Activated B cell treated with CpG ODN at 0.5 μM for 24 hours (primary cell): ENCODE data around the gene CHI3L1. TPM values are rescaled to one million over a fixed set of nuclear protein-coding genes. Genes with fewer than 3 reads are reported as not detected.

ENCODE experiments used
- ATAC-seq: fragments of 200-7000 bp; cut with Tn5 transposase; one replicate; pipeline ENCODE4 v1.10.0; 2021; ENCODE audit warnings: low read depth, mild to moderate bottlenecking, moderate library complexity
- CTCF ChIA-PET: fragments of 350-600 bp; sonication (Branson Sonifier 250); formaldehyde crosslinking; loops from one replicate; lab custom pipeline; 2021; ENCODE audit warnings: antibody characterized with exemption; lab: Charles Lee
- POLR2A ChIA-PET: fragments of 350-600 bp; sonication (Branson Sonifier 250); formaldehyde crosslinking; loops from one replicate; lab custom pipeline; 2021; ENCODE audit warnings: antibody characterized with exemption; lab: Charles Lee
- DNase-seq: peaks from one replicate; pipeline ENCODE4 v3.0.0; 2022
- H3K27ac Mint-ChIP-seq: one replicate; pipeline ENCODE4 v1.8.0; 2020; ENCODE audit warnings: mixed read lengths
- H3K27me3 Mint-ChIP-seq: one replicate; pipeline ENCODE4 v1.8.0; 2021; ENCODE audit warnings: mixed read lengths
- H3K36me3 Mint-ChIP-seq: one replicate; pipeline ENCODE4 v1.8.0; 2021; ENCODE audit warnings: low read depth, mixed read lengths
- H3K4me1 Mint-ChIP-seq: one replicate; pipeline ENCODE4 v1.8.0; 2021; ENCODE audit warnings: mixed read lengths
- H3K4me3 Mint-ChIP-seq: one replicate; pipeline ENCODE4 v1.8.0; 2020; ENCODE audit warnings: mild to moderate bottlenecking, mixed read lengths
- H3K9me3 Mint-ChIP-seq: one replicate; pipeline ENCODE4 v1.8.0; 2020; ENCODE audit warnings: mixed read lengths
- CTCF ChIP-seq: fragments of 200-600 bp; IDR thresholded peaks from one replicate; pipeline ENCODE4 v1.8.0; 2022; ENCODE audit warnings: antibody characterized with exemption, mild to moderate bottlenecking
- intact Hi-C: fragments of 100-400 bp; cut with micrococcal nuclease; formaldehyde crosslinking; loops from one replicate; pipeline ENCODE4 v1.15.1; 2024
- total RNA-seq: library from RNA; stranded (reverse); gene quantifications from 2 replicates; pipeline ENCODE4 v1.2.3, GENCODE V29; 2022

Gene CHI3L1
- total RNA-seq, 1 donor from 2014 or later, result 0.38 TPM

GRCh38 chr1:203165800-203166161, 20.7 kb downstream of the CHI3L1 start:
- no peak overlapping the region for H3K4me3 Mint-ChIP-seq
- H3K27ac Mint-ChIP-seq, result no peak overlapping the region
- ATAC-seq (no peak), DNase-seq (no peak)
- ChIA-PET POLR2A (no interaction called here), CTCF (interaction anchor here (1.5 kb wide), 1 partner anchor 127 kb away, joined by 3 read pairs; no protein-coding TSS in a partner anchor)
- H3K4me1 Mint-ChIP-seq, result peaks cover 3% of the 10 kb centered on the region
- intact Hi-C loops, result loop anchor here (1.0 kb wide), 1 partner anchor 51 kb away; no protein-coding TSS in a partner anchor
- H3K36me3 Mint-ChIP-seq, result no peaks in the 10 kb centered on the region
- peaks cover 29% of the 10 kb centered on the region for H3K27me3 Mint-ChIP-seq
- H3K9me3 Mint-ChIP-seq, result no peaks in the 10 kb centered on the region
- TF ChIP-seq CTCF, result no peak

- peaks cover 3% of the 10 kb centered on the region for H3K4me1 Mint-ChIP-seq
- ChIA-PET CTCF (interaction anchor here (1.5 kb wide), 1 partner anchor 126 kb away, joined by 3 read pairs; no protein-coding TSS in a partner anchor), POLR2A (no interaction called here)
- no peaks in the 10 kb centered on the region for H3K36me3 Mint-ChIP-seq
- H3K27me3 Mint-ChIP-seq, result peaks cover 29% of the 10 kb centered on the region
- intact Hi-C loops, result no loop called here
- DNase-seq (no peak), ATAC-seq (no peak)
- no peak overlapping the region for H3K27ac Mint-ChIP-seq
- H3K4me3 Mint-ChIP-seq, result no peak overlapping the region
- TF ChIP-seq CTCF, result no peak
- no peaks in the 10 kb centered on the region for H3K9me3 Mint-ChIP-seq
These were observed 21.3 kb downstream of the CHI3L1 start for GRCh38 chr1:203165101-203165799.

- no peak for DNase-seq
- Mint-ChIP-seq H3K27ac (no peak overlapping the region), H3K36me3 (no peaks in the 10 kb centered on the region), H3K27me3 (peaks cover 29% of the 10 kb centered on the region), H3K4me1 (peaks cover 3% of the 10 kb centered on the region), H3K4me3 (no peak overlapping the region), H3K9me3 (no peaks in the 10 kb centered on the region)
- TF ChIP-seq CTCF, result no peak
- intact Hi-C loops, result no loop called here
- no peak for ATAC-seq
- ChIA-PET POLR2A (no interaction called here), CTCF (interaction anchor here (1.2 to 1.5 kb wide), 2 partner anchors 52 to 125 kb away, joined by 3 read pairs; no protein-coding TSS in a partner anchor)
These were observed 22.4 kb downstream of the CHI3L1 start for GRCh38 chr1:203163891-203164635.

- Mint-ChIP-seq H3K4me1 (peaks cover 1% of the 10 kb centered on the region), H3K27me3 (peaks cover 29% of the 10 kb centered on the region), H3K27ac (no peak overlapping the region), H3K4me3 (no peak overlapping the region), H3K9me3 (peaks cover 7% of the 10 kb centered on the region), H3K36me3 (no peaks in the 10 kb centered on the region)
- DNase-seq, result no peak
- TF ChIP-seq CTCF, result no peak
- POLR2A ChIA-PET, result no interaction called here
- ATAC-seq, result no peak
- intact Hi-C loops, result no loop called here
- CTCF ChIA-PET, result interaction anchor here (0.6 to 1.5 kb wide), 2 partner anchors 10 to 178 kb away, joined by 3 to 5 read pairs; no protein-coding TSS in a partner anchor
These were observed 24.1 kb downstream of the CHI3L1 start for GRCh38 chr1:203162403-203162802.

GRCh38 chr1:203161703-203162102, 24.8 kb downstream of the CHI3L1 start:
- intact Hi-C loops, result no loop called here
- peaks cover 7% of the 10 kb centered on the region for H3K9me3 Mint-ChIP-seq
- ChIA-PET CTCF (interaction anchor here (1.5 kb wide), 1 partner anchor 11 kb away, joined by 5 read pairs; no protein-coding TSS in a partner anchor), POLR2A (no interaction called here)
- H3K4me3 Mint-ChIP-seq, result no peak overlapping the region
- DNase-seq, result no peak
- no peaks in the 10 kb centered on the region for H3K36me3 Mint-ChIP-seq
- H3K27me3 Mint-ChIP-seq, result peaks cover 29% of the 10 kb centered on the region
- no peak overlapping the region for H3K27ac Mint-ChIP-seq
- no peak for TF ChIP-seq CTCF
- no peak for ATAC-seq
- peaks cover 1% of the 10 kb centered on the region for H3K4me1 Mint-ChIP-seq
